MM.1S (cell line): Measurements from ENCODE around the gene HOXB3.
A peak's percentile ranks its signal among the peaks of the same experiment; 100 is the strongest.

Source experiments
- DNase-seq: peaks from one replicate; pipeline ENCODE4 v3.0.0-alpha.2; 2015
- H2AFZ ChIP-seq: fragments of 300-600 bp; sonication (generic); 2 replicates; pipeline ENCODE4 v1.6.0; 2016; ENCODE audit warnings: antibody characterized with exemption, low read length
- H3F3A ChIP-seq: fragments of 300-600 bp; sonication (generic); 2 replicates; pipeline ENCODE4 v1.6.1; 2016; ENCODE audit warnings: mild to moderate bottlenecking, antibody characterized with exemption, low read length, moderate library complexity, mixed read lengths; ENCODE audit not compliant: insufficient read depth
- H3K27ac ChIP-seq: fragments of 300-600 bp; sonication (generic); 2 replicates; pipeline ENCODE4 v1.5.1; 2016; ENCODE audit warnings: mild to moderate bottlenecking, low read length
- H3K27me3 ChIP-seq: fragments of 300-600 bp; sonication (generic); replicated peaks from 2 replicates; pipeline ENCODE4 v1.6.0; 2016; ENCODE audit warnings: low read length; ENCODE audit not compliant: insufficient read depth
- H3K36me3 ChIP-seq: fragments of 300-600 bp; sonication (generic); replicated peaks from 2 replicates; pipeline ENCODE4 v1.6.1; 2016; ENCODE audit warnings: mild to moderate bottlenecking, low read length, mixed read lengths; ENCODE audit not compliant: insufficient read depth
- H3K4me1 ChIP-seq: fragments of 300-600 bp; sonication (generic); 2 replicates; pipeline ENCODE4 v1.6.1; 2016; ENCODE audit warnings: low read length, mixed read lengths
- H3K4me2 ChIP-seq: fragments of 300-600 bp; sonication (generic); 2 replicates; pipeline ENCODE4 v1.6.0; 2016; ENCODE audit warnings: low read depth, low read length
- H3K4me3 ChIP-seq: fragments of 300-600 bp; sonication (generic); 2 replicates; pipeline ENCODE4 v1.5.1; 2016; ENCODE audit warnings: low read length, mixed read lengths
- H3K79me2 ChIP-seq: fragments of 300-600 bp; sonication (generic); 2 replicates; pipeline ENCODE4 v1.6.1; 2016; ENCODE audit warnings: mixed run types, low read length, mixed read lengths
- H3K9ac ChIP-seq: fragments of 300-600 bp; sonication (generic); 2 replicates; pipeline ENCODE4 v1.6.1; 2016; ENCODE audit warnings: low read length, mixed read lengths
- H3K9me2 ChIP-seq: fragments of 300-600 bp; sonication (generic); replicated peaks from 2 replicates; pipeline ENCODE4 v1.6.1; 2016; ENCODE audit warnings: mild to moderate bottlenecking, low read length, mixed read lengths; ENCODE audit not compliant: insufficient read depth
- H3K9me3 ChIP-seq: fragments of 300-600 bp; sonication (generic); replicated peaks from 2 replicates; pipeline ENCODE4 v1.6.1; 2016; ENCODE audit warnings: mild to moderate bottlenecking, low read length, mixed read lengths; ENCODE audit not compliant: insufficient read depth
- H4K20me1 ChIP-seq: fragments of 300-600 bp; sonication (generic); 2 replicates; pipeline ENCODE4 v1.6.1; 2016; ENCODE audit warnings: mild to moderate bottlenecking, low read length, moderate library complexity, mixed read lengths; ENCODE audit not compliant: insufficient read depth
- CTCF ChIP-seq: fragments of 300-600 bp; sonication (generic); IDR thresholded peaks from 2 replicates; pipeline ENCODE4 v1.5.1; 2016; ENCODE audit warnings: antibody characterized with exemption, low read length, mixed read lengths
- EZH2 ChIP-seq: fragments of 300-600 bp; sonication (generic); optimal IDR thresholded peaks from 2 replicates; pipeline ENCODE3; 2017; ENCODE audit warnings: low read depth, mild to moderate bottlenecking, antibody characterized with exemption, low read length, mixed read lengths
- EZH2phosphoT487 ChIP-seq: fragments of 300-600 bp; sonication (generic); IDR thresholded peaks from 2 replicates; pipeline ENCODE4 v1.6.1; 2018; ENCODE audit warnings: antibody characterized with exemption, low read length

The HOXB3 gene

GRCh38 chr17:48543107-48543853 lies 46.8 kb downstream of the HOXB3 start:
- no peaks in the 10 kb centered on the region for H3K9me2 ChIP-seq
- DNase-seq: peak; percentile 45
- no peaks in the 10 kb centered on the region for H4K20me1 ChIP-seq
- H3K79me2 ChIP-seq: no peaks in the 10 kb centered on the region
- H3K9ac ChIP-seq: peak overlapping the region; percentile 27; the same call in 1 of the 2 replicates
- peaks cover 16% of the 10 kb centered on the region for H3K27me3 ChIP-seq
- H3K4me2 ChIP-seq: peak overlapping the region; percentile 92
- H3K36me3 ChIP-seq: no peaks in the 10 kb centered on the region
- H3F3A ChIP-seq: no peaks in the 10 kb centered on the region
- H3K27ac ChIP-seq: no peak overlapping the region
- peak overlapping the region; percentile 76 for H2AFZ ChIP-seq
- TF ChIP-seq CTCF: peak; percentile 31; the same call in 1 of the 2 replicates
- no peak for TF ChIP-seq EZH2
- H3K4me3 ChIP-seq: peak overlapping the region; percentile 66
- peaks cover 5% of the 10 kb centered on the region; the same call in 1 of the 2 replicates for H3K4me1 ChIP-seq
- no peaks in the 10 kb centered on the region for H3K9me3 ChIP-seq

GRCh38 chr17:48542698-48543106 lies 47.3 kb downstream of the HOXB3 start:
- H3K36me3 ChIP-seq: no peaks in the 10 kb centered on the region
- peaks cover 5% of the 10 kb centered on the region; the same call in 1 of the 2 replicates for H3K4me1 ChIP-seq
- H3F3A ChIP-seq: no peaks in the 10 kb centered on the region
- peak overlapping the region; percentile 92 for H3K4me2 ChIP-seq
- H3K9me3 ChIP-seq: no peaks in the 10 kb centered on the region
- H3K27me3 ChIP-seq: peaks cover 16% of the 10 kb centered on the region
- no peaks in the 10 kb centered on the region for H3K9me2 ChIP-seq
- no peak overlapping the region for H3K9ac ChIP-seq
- no peaks in the 10 kb centered on the region for H4K20me1 ChIP-seq
- peak overlapping the region; percentile 76; the same call in 1 of the 2 replicates for H2AFZ ChIP-seq
- TF ChIP-seq CTCF: no peak
- TF ChIP-seq EZH2phosphoT487: no peak
- no peak for TF ChIP-seq EZH2
- H3K79me2 ChIP-seq: no peaks in the 10 kb centered on the region
- peak overlapping the region; percentile 66 for H3K4me3 ChIP-seq
- H3K27ac ChIP-seq: no peak overlapping the region
- DNase-seq: no peak

GRCh38 chr17:48542114-48542656 lies 47.9 kb downstream of the HOXB3 start:
- Histone ChIP-seq H3K27me3 (peaks cover 16% of the 10 kb centered on the region), H3K4me3 (no peak overlapping the region), H4K20me1 (no peaks in the 10 kb centered on the region), H2AFZ (no peak overlapping the region), H3K79me2 (no peaks in the 10 kb centered on the region), H3K36me3 (no peaks in the 10 kb centered on the region), H3F3A (no peaks in the 10 kb centered on the region), H3K4me1 (peaks cover 5% of the 10 kb centered on the region; the same call in 1 of the 2 replicates), H3K4me2 (no peak overlapping the region), H3K9me3 (no peaks in the 10 kb centered on the region), H3K9ac (no peak overlapping the region), H3K27ac (no peak overlapping the region), H3K9me2 (no peaks in the 10 kb centered on the region)
- DNase-seq: no peak
- TF ChIP-seq EZH2: no peak
- no peak for TF ChIP-seq EZH2phosphoT487
- no peak for TF ChIP-seq CTCF
